ENCODE measurements around the gene MYO18B.

GRCh38 chr22:26055693-26056092 is 313.7 kb downstream of the MYO18B start:
- TF ChIP-seq CTCF (conservative IDR thresholded peaks at IDR 0.05 in 1 of 2, IDR thresholded peaks at IDR 0.05 in 1 of 2; ENCODE audit: extremely low read depth in 1 of 2, insufficient read depth in 1 of 2, low read depth in 1 of 2, low read length in 2 of 2) (no peak), EZH2 (IDR thresholded peaks at IDR 0.05; ENCODE audit: borderline replicate concordance, low read length) (no peak)

All from mammary epithelial cell (primary cell).